Uterus (tissue), 2 donors: ENCODE data around the gene CDH6.

Experiments used
- CTCF ChIP-seq, 4 experiments: fragments of 200-600 bp in 2 of 4; fragments of 450-650 bp in 2 of 4; sonication (generic) in 2 of 4; IDR thresholded peaks; one replicate each; pipeline ENCODE4 v1.5.1; 2016 to 2019; ENCODE audit warnings: antibody characterized with exemption in 4 of 4, mild to moderate bottlenecking in 2 of 4, moderate library complexity in 1 of 4
- POLR2A ChIP-seq, 2 donors: fragments of 450-650 bp; IDR thresholded peaks; one replicate each; pipeline ENCODE4 v1.6.1; 2016; ENCODE audit warnings: antibody characterized with exemption in 2 of 2, mild to moderate bottlenecking in 1 of 2, moderate library complexity in 1 of 2

- no peak for TF ChIP-seq POLR2A (IDR thresholded peaks at IDR 0.05)
- TF ChIP-seq CTCF (IDR thresholded peaks at IDR 0.05), result no peak
Observed at GRCh38 chr5:31247381-31247780, 53.9 kb downstream of the CDH6 start.
